CD14-positive monocyte (primary cell): Measurements from ENCODE around the gene DBNDD2. TPM values are rescaled to one million over a fixed set of nuclear protein-coding genes. Genes with fewer than 3 reads are reported as not detected.

Experiments used
- DNase-seq, 3 donors: peaks; one replicate each; pipeline ENCODE4 v3.0.0-alpha.2; 2011 to 2022
- H2AFZ ChIP-seq: 2 replicates; pipeline ENCODE4 v1.6.0; 2012; ENCODE audit warnings: mild to moderate bottlenecking, low read depth, low read length, inconsistent platforms; ENCODE audit not compliant: insufficient read depth, poor library complexity, severe bottlenecking
- H3K27ac ChIP-seq, 2 donors: 1 replicate in 1 of 2; 2 replicates in 1 of 2; pipeline ENCODE4 v1.5.1; 2012 to 2013; ENCODE audit warnings: low read length in 2 of 2, control low read depth in 1 of 2, inconsistent platforms in 1 of 2, low read depth in 1 of 2, mild to moderate bottlenecking in 1 of 2
- H3K27me3 ChIP-seq, 2 donors: one replicate each; pipeline versions ENCODE4 v1.6.0 to v1.6.1; 2011 to 2013; ENCODE audit warnings: low read length in 2 of 2; ENCODE audit not compliant: control insufficient read depth in 2 of 2, insufficient read depth in 2 of 2
- H3K36me3 ChIP-seq, 2 donors: replicated peaks in 1 of 2; 1 replicate in 1 of 2; 2 replicates in 1 of 2; pipeline versions ENCODE4 v1.5.1 to v1.6.1; 2012 to 2013; ENCODE audit warnings: low read length in 2 of 2, control low read depth in 1 of 2, inconsistent platforms in 1 of 2, mild to moderate bottlenecking in 1 of 2; ENCODE audit not compliant: insufficient read depth in 2 of 2, control insufficient read depth in 1 of 2
- H3K4me1 ChIP-seq, 2 donors: 1 replicate in 1 of 2; 2 replicates in 1 of 2; pipeline versions ENCODE4 v1.5.1 to v1.6.1; 2012 to 2013; ENCODE audit warnings: low read length in 2 of 2, control low read depth in 1 of 2, inconsistent platforms in 1 of 2, mild to moderate bottlenecking in 1 of 2, moderate library complexity in 1 of 2; ENCODE audit not compliant: insufficient read depth in 2 of 2, control insufficient read depth in 1 of 2
- H3K4me2 ChIP-seq: replicated peaks from 2 replicates; pipeline ENCODE3; 2012; ENCODE audit warnings: low read length, moderate library complexity, mild to moderate bottlenecking; ENCODE audit not compliant: poor library complexity, severe bottlenecking; ENCODE audit errors: extremely low read depth
- H3K4me3 ChIP-seq, 3 experiments: fragments of 200-600 bp in 1 of 3; sonication (generic) in 1 of 3; replicated peaks in 1 of 3; 1 replicate in 2 of 3; 2 replicates in 1 of 3; pipeline ENCODE4 v1.5.1; 2011 to 2013; ENCODE audit warnings: low read length in 3 of 3, mild to moderate bottlenecking in 3 of 3, control low read depth in 2 of 3, low read depth in 2 of 3, inconsistent platforms in 1 of 3, moderate library complexity in 1 of 3
- H3K79me2 ChIP-seq: 2 replicates; pipeline ENCODE4 v1.6.0; 2012; ENCODE audit warnings: mild to moderate bottlenecking, control low read depth, inconsistent platforms, low read length, moderate library complexity; ENCODE audit not compliant: insufficient read depth
- H3K9ac ChIP-seq: 2 replicates; pipeline ENCODE4 v1.6.0; 2017; ENCODE audit warnings: low read length, mild to moderate bottlenecking; ENCODE audit not compliant: insufficient read depth, poor library complexity, severe bottlenecking
- H3K9me3 ChIP-seq, 2 donors: replicated peaks in 1 of 2; 1 replicate in 1 of 2; 2 replicates in 1 of 2; pipeline versions ENCODE4 v1.5.1 to v1.6.1; 2012 to 2013; ENCODE audit warnings: low read length in 2 of 2, control low read depth in 1 of 2; ENCODE audit not compliant: control insufficient read depth in 1 of 2, insufficient read depth in 1 of 2
- H4K20me1 ChIP-seq: 2 replicates; pipeline ENCODE4 v1.6.0; 2012; ENCODE audit warnings: mild to moderate bottlenecking, low read length, control low read depth, moderate library complexity; ENCODE audit not compliant: insufficient read depth
- H3K27ac Mint-ChIP-seq, 7 donors: one replicate each; pipeline ENCODE4 v1.8.0; 2020; ENCODE audit warnings: mild to moderate bottlenecking in 7 of 7, mixed read lengths in 7 of 7, moderate library complexity in 6 of 7, inconsistent platforms in 2 of 7
- H3K27me3 Mint-ChIP-seq, 3 donors: one replicate each; pipeline ENCODE4 v1.8.0; 2021 to 2022; ENCODE audit warnings: low read depth in 3 of 3, mild to moderate bottlenecking in 3 of 3, mixed read lengths in 3 of 3, moderate library complexity in 3 of 3, inconsistent platforms in 1 of 3
- H3K36me3 Mint-ChIP-seq, 2 donors: one replicate each; pipeline ENCODE4 v1.8.0; 2020; ENCODE audit warnings: mixed read lengths in 2 of 2, inconsistent platforms in 1 of 2, mild to moderate bottlenecking in 1 of 2
- H3K4me1 Mint-ChIP-seq: one replicate; pipeline ENCODE4 v1.8.0; 2020; ENCODE audit warnings: mild to moderate bottlenecking, mixed read lengths
- H3K4me3 Mint-ChIP-seq, 2 donors: one replicate each; pipeline ENCODE4 v1.8.0; 2020; ENCODE audit warnings: mild to moderate bottlenecking in 2 of 2, mixed read lengths in 2 of 2, moderate library complexity in 1 of 2
- H3K9me3 Mint-ChIP-seq, 7 donors: one replicate each; pipeline ENCODE4 v1.8.0; 2020 to 2022; ENCODE audit warnings: mixed read lengths in 7 of 7, mild to moderate bottlenecking in 6 of 7, moderate library complexity in 6 of 7, inconsistent platforms in 2 of 7
- WGBS: methylation state at CpG from one replicate; pipeline ENCODE4 v1.1.5; 2013; ENCODE audit warnings: missing lambda C conversion rate; ENCODE audit not compliant: insufficient coverage; 5-methylcytosine and 5-hydroxymethylcytosine counted together
- intact Hi-C, 2 donors: fragments of 100-400 bp; cut with micrococcal nuclease; formaldehyde crosslinking; loops; one replicate each; pipeline versions ENCODE4 v1.15.0 to v1.15.1; 2023
- polyA plus RNA-seq, 3 donors: library from polyadenylated mRNA; depleted of rRNA in 1 of 3; unstranded in 2 of 3; stranded (reverse) in 1 of 3; fragments of 300-500 nt in 2 of 3; fragments of >200 nt in 1 of 3; fragmentation: Illumina TruSeq in 2 of 3; gene quantifications; 1 replicate in 2 of 3; 2 replicates in 1 of 3; pipeline ENCODE4 v1.2.3, GENCODE V29; 2012 to 2021
- TF ChIP-seq, protein P1 (sequence below): fragments of 200-600 bp; IDR thresholded peaks from one replicate; pipeline ENCODE4 v1.8.0; 2022; ENCODE audit warnings: antibody characterized with exemption, mild to moderate bottlenecking

DBNDD2 gene
- polyA plus RNA-seq, 3 donors = 15.6 to 22.1 (median 21.9) TPM

DNA sequence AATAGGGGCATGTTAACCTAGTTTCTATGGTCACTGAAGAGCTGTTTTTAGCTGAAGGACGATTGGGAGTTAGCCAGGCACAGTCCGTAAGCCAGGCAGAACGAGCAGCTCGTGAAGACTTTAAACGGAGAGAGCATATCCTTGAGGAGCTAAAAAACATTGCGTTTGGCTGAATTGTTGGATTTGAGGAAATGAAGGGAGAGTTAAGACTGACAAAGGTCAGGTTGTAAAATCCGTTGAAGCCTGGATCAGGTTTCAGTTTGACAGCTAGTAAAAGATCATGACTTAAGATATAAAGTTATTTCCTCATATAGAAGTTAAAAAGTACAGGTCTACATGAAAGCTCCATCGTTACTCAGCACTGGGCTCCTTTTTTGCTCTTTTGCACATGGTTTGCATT lies 2.8 kb downstream of the DBNDD2 start:
- H3K27ac ChIP-seq = no peak overlapping the region
- H3K36me3 Mint-ChIP-seq = peaks cover 6 to 14% of the 10 kb centered on the region in 2 donors

DNA sequence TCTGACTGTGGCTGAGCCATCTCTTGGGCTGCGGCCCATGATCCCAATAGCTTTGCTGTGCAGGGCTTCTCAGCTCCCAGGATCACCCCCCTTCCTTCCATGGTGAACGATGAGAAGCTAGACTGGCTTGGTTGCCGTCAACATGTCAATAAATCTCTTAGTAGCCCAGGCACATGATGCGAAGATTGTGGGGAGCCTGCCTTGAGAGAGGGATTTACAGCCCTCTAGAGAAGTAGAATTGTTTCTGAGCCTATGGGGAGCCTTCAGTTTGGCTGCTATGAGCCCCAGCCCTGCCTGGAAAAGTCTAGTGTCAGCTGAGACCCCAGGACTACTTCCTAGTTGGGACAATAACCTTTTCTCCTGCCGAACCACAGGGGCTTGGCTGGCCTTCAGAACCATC lies 4.6 kb downstream of the DBNDD2 start:
- Histone ChIP-seq H3K79me2 (peaks cover 22% of the 10 kb centered on the region), H3K27me3 (peaks cover 0 to 6% of the 10 kb centered on the region in 2 donors), H3K27ac (no peak overlapping the region), H3K4me3 (no peak overlapping the region), H3K9ac (no peak overlapping the region), H3K36me3 (peaks cover 0 to 6% of the 10 kb centered on the region in 2 donors), H3K4me1 (peaks cover 21 to 34% of the 10 kb centered on the region in 2 donors), H4K20me1 (peaks cover 5% of the 10 kb centered on the region), H2AFZ (no peak overlapping the region), H3K4me2 (no peak overlapping the region), H3K9me3 (no peaks in the 10 kb centered on the region)
- Mint-ChIP-seq H3K9me3 (peaks cover 0 to 2% (median 0%) of the 10 kb centered on the region in 7 donors), H3K27me3 (peaks cover 6 to 11% (median 8%) of the 10 kb centered on the region in 3 donors), H3K36me3 (peaks cover 7 to 9% of the 10 kb centered on the region in 2 donors), H3K4me3 (no peak overlapping the region), H3K4me1 (peaks cover 29% of the 10 kb centered on the region), H3K27ac (no peak overlapping the region)
- TF ChIP-seq, protein P1, sequence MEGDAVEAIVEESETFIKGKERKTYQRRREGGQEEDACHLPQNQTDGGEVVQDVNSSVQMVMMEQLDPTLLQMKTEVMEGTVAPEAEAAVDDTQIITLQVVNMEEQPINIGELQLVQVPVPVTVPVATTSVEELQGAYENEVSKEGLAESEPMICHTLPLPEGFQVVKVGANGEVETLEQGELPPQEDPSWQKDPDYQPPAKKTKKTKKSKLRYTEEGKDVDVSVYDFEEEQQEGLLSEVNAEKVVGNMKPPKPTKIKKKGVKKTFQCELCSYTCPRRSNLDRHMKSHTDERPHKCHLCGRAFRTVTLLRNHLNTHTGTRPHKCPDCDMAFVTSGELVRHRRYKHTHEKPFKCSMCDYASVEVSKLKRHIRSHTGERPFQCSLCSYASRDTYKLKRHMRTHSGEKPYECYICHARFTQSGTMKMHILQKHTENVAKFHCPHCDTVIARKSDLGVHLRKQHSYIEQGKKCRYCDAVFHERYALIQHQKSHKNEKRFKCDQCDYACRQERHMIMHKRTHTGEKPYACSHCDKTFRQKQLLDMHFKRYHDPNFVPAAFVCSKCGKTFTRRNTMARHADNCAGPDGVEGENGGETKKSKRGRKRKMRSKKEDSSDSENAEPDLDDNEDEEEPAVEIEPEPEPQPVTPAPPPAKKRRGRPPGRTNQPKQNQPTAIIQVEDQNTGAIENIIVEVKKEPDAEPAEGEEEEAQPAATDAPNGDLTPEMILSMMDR = no peak
- 100% methylated on average over 2 of the region's 5 CpGs for WGBS
- no peak for DNase-seq
- intact Hi-C loops = no loop called here

More for the DNA sequence above, 2.8 kb downstream of the DBNDD2 start:
- 97% methylated on average over 6 of the region's 8 CpGs for WGBS
- Histone ChIP-seq H3K27me3 (peaks cover 5 to 18% of the 10 kb centered on the region in 2 donors), H3K36me3 (peaks cover 0 to 6% of the 10 kb centered on the region in 2 donors), H4K20me1 (peaks cover 5% of the 10 kb centered on the region), H3K4me1 (peaks cover 23 to 36% of the 10 kb centered on the region in 2 donors), H3K79me2 (peaks cover 4% of the 10 kb centered on the region), H3K9me3 (peaks cover 0 to 1% of the 10 kb centered on the region in 2 donors), H2AFZ (no peak overlapping the region), H3K4me3 (no peak overlapping the region), H3K4me2 (no peak overlapping the region), H3K9ac (no peak overlapping the region)
- H3K4me1 Mint-ChIP-seq = peaks cover 28% of the 10 kb centered on the region
- peaks cover 0 to 3% (median 0%) of the 10 kb centered on the region in 7 donors for H3K9me3 Mint-ChIP-seq
- H3K4me3 Mint-ChIP-seq = no peak overlapping the region
- peaks cover 15 to 26% (median 18%) of the 10 kb centered on the region in 3 donors for H3K27me3 Mint-ChIP-seq
- intact Hi-C loops = no loop called here
- H3K27ac Mint-ChIP-seq = no peak overlapping the region
- no peak for DNase-seq
- TF ChIP-seq, protein P1 = no peak
